Left ventricle myocardium inferior (tissue), 1 donor: ENCODE measurements around the gene PRDM10. TPM values are rescaled to one million over a fixed set of nuclear protein-coding genes. Genes with fewer than 3 reads are reported as not detected.
A peak's percentile ranks its signal among the peaks of the same experiment; 100 is the strongest.

Source experiments
- DNase-seq: peaks from one replicate; pipeline ENCODE4 v3.0.0-alpha.2; 2020
- H3K27ac ChIP-seq: fragments of 200-600 bp; replicated peaks from 2 replicates; pipeline ENCODE4 v1.8.0; 2021
- H3K27me3 ChIP-seq: fragments of 200-600 bp; 2 replicates; pipeline ENCODE4 v1.8.0; 2021; ENCODE audit warnings: low read depth
- H3K36me3 ChIP-seq: fragments of 200-600 bp; 2 replicates; pipeline ENCODE4 v1.8.0; 2021
- H3K4me1 ChIP-seq: fragments of 200-600 bp; 2 replicates; pipeline ENCODE4 v1.8.0; 2021
- H3K4me3 ChIP-seq: fragments of 200-600 bp; 2 replicates; pipeline ENCODE4 v1.8.0; 2021; ENCODE audit warnings: mild to moderate bottlenecking, moderate library complexity
- H3K9me3 ChIP-seq: fragments of 200-600 bp; replicated peaks from 2 replicates; pipeline ENCODE4 v1.8.0; 2021
- CTCF ChIP-seq: fragments of 200-600 bp; IDR thresholded peaks from 2 replicates; pipeline ENCODE4 v1.8.0; 2021; ENCODE audit warnings: antibody characterized with exemption, mild to moderate bottlenecking, borderline replicate concordance
- intact Hi-C: fragments of 100-400 bp; cut with micrococcal nuclease; formaldehyde crosslinking; loops from one replicate; pipeline ENCODE4 v1.11.0; 2022
- total RNA-seq: library from RNA; stranded (reverse); fragmentation: NEBNext Ultra II Directional; extraction: Animal tissue kit (Norgen Biotek cat#: 25700); gene quantifications from one replicate; pipeline ENCODE4 v1.2.1, GENCODE V29; 2021
- donor health status: DM: no; HTN: yes; CAD: no; lungs with severe emphysema.

PRDM10 gene
- total RNA-seq, 1 donor from 2014 or later = 5.4 TPM

- intact Hi-C loops = loop anchor here (5.0 kb wide), 1 partner anchor 60 kb away; the partner anchor contains the start of gene APLP2
- no peak for DNase-seq
- Histone ChIP-seq H3K27ac (no peak overlapping the region), H3K27me3 (no peaks in the 10 kb centered on the region), H3K36me3 (no peaks in the 10 kb centered on the region), H3K9me3 (no peaks in the 10 kb centered on the region), H3K4me1 (peaks cover 14% of the 10 kb centered on the region), H3K4me3 (no peak overlapping the region)
- no peak for TF ChIP-seq CTCF
Observed at GRCh38 chr11:130006929-130007328, 4.3 kb upstream of the PRDM10 start.

- Histone ChIP-seq H3K9me3 (no peaks in the 10 kb centered on the region), H3K4me1 (peaks cover 34% of the 10 kb centered on the region), H3K27me3 (no peaks in the 10 kb centered on the region), H3K4me3 (peak overlapping the region; percentile 83), H3K36me3 (no peaks in the 10 kb centered on the region), H3K27ac (peak overlapping the region; percentile 99)
- intact Hi-C loops = no loop called here
- TF ChIP-seq CTCF = no peak
- peak; percentile 45 for DNase-seq
Observed at GRCh38 chr11:130003717-130004001, 1.0 kb upstream of the PRDM10 start.

DNA sequence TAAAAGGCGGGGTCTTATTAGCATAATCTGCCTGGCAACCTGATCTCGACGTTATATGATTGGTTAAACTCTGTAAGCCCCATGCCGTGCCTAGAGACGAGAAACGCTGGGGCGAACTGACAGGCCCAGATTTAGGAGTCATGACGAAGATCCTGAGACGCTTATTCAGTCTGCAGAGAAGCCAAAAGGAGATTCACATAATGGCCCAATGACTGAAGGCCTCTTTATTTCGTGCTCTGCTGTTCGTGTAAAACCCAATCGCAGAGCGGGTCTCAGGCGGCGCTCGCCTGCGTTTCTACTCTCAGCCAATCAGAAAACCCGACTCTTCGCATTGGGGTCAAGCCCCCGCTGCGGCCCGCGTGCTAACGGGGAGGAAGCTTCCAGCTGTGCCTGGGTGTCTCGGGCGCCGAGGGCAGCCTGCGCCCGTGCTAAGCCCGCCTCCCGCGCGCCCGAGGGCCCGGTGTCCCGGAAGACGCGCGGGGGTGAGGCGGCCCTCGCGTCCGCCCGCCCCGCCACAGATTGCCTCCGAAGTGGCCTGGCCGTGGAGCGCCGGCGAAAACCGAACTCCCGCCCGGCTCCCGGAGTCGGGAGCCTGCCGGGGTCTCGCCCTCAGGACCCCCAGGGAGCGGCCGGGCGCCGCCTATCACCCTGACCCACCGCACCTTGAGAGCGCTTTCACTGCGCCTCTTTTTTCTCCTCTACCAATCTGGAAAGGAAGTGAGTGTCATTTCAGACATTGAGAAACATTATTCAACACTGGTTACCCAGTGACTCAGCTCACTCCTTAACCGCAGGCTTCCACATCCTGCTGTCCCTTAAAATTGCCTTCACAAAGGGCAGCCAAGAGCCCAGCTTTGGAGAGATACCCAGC, 446 bp upstream of the PRDM10 start:
- no peak for TF ChIP-seq CTCF
- intact Hi-C loops = no loop called here
- peak; percentile 93 for DNase-seq
- Histone ChIP-seq H3K27ac (peak overlapping the region; percentile 99), H3K4me3 (peak overlapping the region; percentile 83), H3K4me1 (peaks cover 35% of the 10 kb centered on the region), H3K27me3 (no peaks in the 10 kb centered on the region), H3K36me3 (no peaks in the 10 kb centered on the region), H3K9me3 (no peaks in the 10 kb centered on the region)

- Histone ChIP-seq H3K27ac (peak overlapping the region; percentile 99), H3K9me3 (no peaks in the 10 kb centered on the region), H3K4me3 (peak overlapping the region; percentile 83), H3K4me1 (peaks cover 39% of the 10 kb centered on the region), H3K27me3 (no peaks in the 10 kb centered on the region), H3K36me3 (no peaks in the 10 kb centered on the region)
- no peak for TF ChIP-seq CTCF
- intact Hi-C loops = no loop called here
- peak; percentile 27 for DNase-seq
Observed at GRCh38 chr11:130001461-130002351, 929 bp downstream of the PRDM10 start.

DNA sequence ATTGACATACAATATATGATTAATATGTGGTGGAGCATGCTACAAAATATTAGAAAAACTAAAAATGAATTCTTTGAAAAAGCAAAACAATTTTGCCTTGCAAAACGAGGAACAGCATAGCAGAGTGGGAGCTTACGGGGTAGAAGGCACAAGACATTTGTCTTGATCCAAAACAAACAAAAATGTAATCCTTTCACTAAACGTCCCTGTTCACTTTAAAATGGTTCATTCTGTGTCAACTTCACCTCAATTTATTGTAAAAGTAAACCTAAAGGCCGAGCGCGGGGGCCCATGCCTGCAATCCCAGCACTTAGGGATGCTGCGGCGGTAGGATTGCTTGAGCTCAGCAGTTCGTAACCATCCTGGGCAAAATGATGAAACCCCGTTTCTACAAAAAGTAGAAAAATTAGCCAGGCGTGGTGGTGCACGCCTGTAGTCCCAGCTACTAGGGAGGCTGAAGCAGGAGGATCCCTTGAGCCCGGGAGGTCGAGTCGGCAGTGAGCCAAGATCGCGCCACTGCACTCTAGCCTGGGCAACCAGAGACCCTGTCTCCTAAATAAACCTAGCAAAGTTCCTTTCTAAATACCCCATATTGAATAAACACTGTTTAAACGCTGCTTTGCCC, 2.0 kb downstream of the PRDM10 start:
- intact Hi-C loops = no loop called here

More for the DNA sequence above, 2.0 kb downstream of the PRDM10 start:
- no peak for DNase-seq
- Histone ChIP-seq H3K27ac (peak overlapping the region; percentile 99), H3K4me1 (peaks cover 49% of the 10 kb centered on the region), H3K36me3 (no peaks in the 10 kb centered on the region), H3K9me3 (no peaks in the 10 kb centered on the region), H3K4me3 (peak overlapping the region; percentile 83), H3K27me3 (no peaks in the 10 kb centered on the region)
- no peak for TF ChIP-seq CTCF
